HCT116 (cell line): ENCODE data around the gene PRKCH. TPM values are rescaled to one million over a fixed set of nuclear protein-coding genes. Genes with fewer than 3 reads are reported as not detected.

Experiments used
- ATAC-seq: fragments of 200-7000 bp; cut with Tn5 transposase; 2 replicates; pipeline ENCODE4 v1.9.1; 2020; ENCODE audit warnings: mild to moderate bottlenecking, moderate library complexity
- BruUV-seq: library from RNA; stranded (reverse); fragments of 400-500 nt; replicated peaks from 2 replicates; lab custom pipeline; 2021; lab: Mats Ljungman, UMichigan
- CTCF ChIA-PET: fragments of 300-600 bp; sonication (Branson Sonifier 250); formaldehyde crosslinking; loops from one replicate; lab custom pipeline; 2021; ENCODE audit warnings: antibody characterized with exemption; lab: Charles Lee
- POLR2A ChIA-PET: fragments of 300-600, 350-600 bp; sonication (Branson Sonifier 250); formaldehyde crosslinking; loops from one replicate; lab custom pipeline; 2021; ENCODE audit warnings: antibody characterized with exemption; lab: Charles Lee
- RAD21 ChIA-PET, 2 experiments: fragments of 300-600 bp; sonication (Branson Sonifier 250); formaldehyde crosslinking; loops; one replicate each; lab custom pipeline; 2023; ENCODE audit warnings: low total read pairs in 2 of 2; ENCODE audit not compliant: uncharacterized antibody in 2 of 2, unreplicated experiment in 2 of 2, low non-redundant PET in 1 of 2; lab: Charles Lee
- DNase-seq: peaks from one replicate; pipeline ENCODE4 v3.0.0-alpha.2; 2010; ENCODE audit warnings: low read depth, low spot score
- H2AFZ ChIP-seq: fragments of 200-600 bp; shearing (Covaris generic), sonication (generic); 2 replicates; pipeline ENCODE4 v1.6.1; 2017; ENCODE audit warnings: low read depth, mixed run types, mixed read lengths, antibody characterized with exemption, low read length; ENCODE audit not compliant: poor library complexity, severe bottlenecking
- H3K27ac ChIP-seq: 2 replicates; pipeline ENCODE4 v1.5.1; 2012; ENCODE audit warnings: low read depth, low read length
- H3K27me3 ChIP-seq: fragments of 200-600 bp; sonication (generic); 2 replicates; pipeline ENCODE4 v1.6.1; 2016; ENCODE audit warnings: mixed run types, low read length, mixed read lengths; ENCODE audit not compliant: insufficient read depth
- H3K36me3 ChIP-seq, 2 experiments: fragments of 200-500 bp in 1 of 2; fragments of 200-600 bp in 1 of 2; sonication (Bioruptor generic) in 1 of 2; sonication (generic) in 1 of 2; 2 replicates each; pipeline versions ENCODE4 v1.5.1 to v1.6.1; 2014 to 2016; ENCODE audit warnings: low read length in 2 of 2, inconsistent platforms in 1 of 2, mixed read lengths in 1 of 2, mixed run types in 1 of 2; ENCODE audit not compliant: insufficient read depth in 2 of 2, control insufficient read depth in 1 of 2
- H3K4me1 ChIP-seq, 2 experiments: fragments of 200-600 bp in 1 of 2; sonication (generic) in 1 of 2; 2 replicates each; pipeline versions ENCODE4 v1.5.1 to v1.6.1; 2012 to 2017; ENCODE audit warnings: low read length in 2 of 2, inconsistent platforms in 1 of 2, mild to moderate bottlenecking in 1 of 2, mixed read lengths in 1 of 2, mixed run types in 1 of 2, moderate library complexity in 1 of 2; ENCODE audit not compliant: insufficient read depth in 2 of 2, control insufficient read depth in 1 of 2
- H3K4me2 ChIP-seq: fragments of 200-600 bp; sonication (generic); 2 replicates; pipeline ENCODE4 v1.6.1; 2017; ENCODE audit warnings: mixed run types, low read length, mixed read lengths
- H3K4me3 ChIP-seq, 2 experiments: fragments of 200-600 bp in 1 of 2; sonication (generic) in 1 of 2; replicated peaks in 1 of 2; 2 replicates each; pipeline ENCODE4 v1.5.1; 2011 to 2016; ENCODE audit warnings: low read length in 2 of 2, control low read depth in 1 of 2, low read depth in 1 of 2, mild to moderate bottlenecking in 1 of 2, mixed read lengths in 1 of 2, mixed run types in 1 of 2
- H3K79me2 ChIP-seq: fragments of 200-600 bp; sonication (generic); 2 replicates; pipeline ENCODE4 v1.6.1; 2017; ENCODE audit warnings: mild to moderate bottlenecking, mixed run types, low read length, moderate library complexity, mixed read lengths; ENCODE audit not compliant: insufficient read depth
- H3K9ac ChIP-seq: fragments of 200-600 bp; sonication (generic); 2 replicates; pipeline ENCODE4 v1.6.1; 2016; ENCODE audit warnings: low read length, mixed read lengths
- H3K9me2 ChIP-seq: fragments of 200-600 bp; sonication (generic), shearing (Covaris generic); 2 replicates; pipeline ENCODE4 v1.6.1; 2017; ENCODE audit warnings: mixed run types, mild to moderate bottlenecking, moderate library complexity; ENCODE audit not compliant: insufficient read depth
- H3K9me3 ChIP-seq, 2 experiments: fragments of 200-500 bp in 1 of 2; fragments of 200-600 bp in 1 of 2; sonication (Bioruptor generic) in 1 of 2; sonication (generic) in 1 of 2; 2 replicates each; pipeline ENCODE4 v1.6.1; 2014 to 2017; ENCODE audit warnings: low read length in 2 of 2, mixed read lengths in 2 of 2, inconsistent platforms in 1 of 2, low read depth in 1 of 2, mild to moderate bottlenecking in 1 of 2, mixed run types in 1 of 2, moderate library complexity in 1 of 2; ENCODE audit not compliant: control insufficient read depth in 1 of 2, insufficient read depth in 1 of 2
- H4K20me1 ChIP-seq: fragments of 200-600 bp; sonication (generic), shearing (Covaris generic); 2 replicates; pipeline ENCODE4 v1.6.1; 2017; ENCODE audit warnings: mixed run types, mild to moderate bottlenecking, moderate library complexity; ENCODE audit not compliant: insufficient read depth
- ATF3 ChIP-seq: IDR thresholded peaks from 2 replicates; pipeline ENCODE4 v1.6.1; 2012
- CBX3 ChIP-seq: IDR thresholded peaks from 2 replicates; pipeline ENCODE4 v1.6.1; 2012; ENCODE audit warnings: low read depth
- CEBPB ChIP-seq: IDR thresholded peaks from 2 replicates; pipeline ENCODE4 v1.6.1; 2012; ENCODE audit warnings: low read depth
- CTCF ChIP-seq, 3 experiments: fragments of 200-600 bp in 1 of 3; sonication (generic) in 1 of 3; IDR thresholded peaks in 2 of 3; conservative IDR thresholded peaks in 1 of 3; 2 replicates each; pipeline ENCODE4 v1.5.1; 2012 to 2017; ENCODE audit warnings: low read depth in 2 of 3, low read length in 2 of 3, antibody characterized with exemption in 1 of 3, borderline replicate concordance in 1 of 3, control low read depth in 1 of 3, mild to moderate bottlenecking in 1 of 3, mixed read lengths in 1 of 3, mixed run types in 1 of 3, moderate library complexity in 1 of 3; ENCODE audit not compliant: insufficient read depth in 1 of 3
- ELF1 ChIP-seq: IDR thresholded peaks from 2 replicates; pipeline ENCODE4 v1.6.1; 2012; ENCODE audit warnings: low read depth, borderline replicate concordance
- EZH2phosphoT487 ChIP-seq: fragments of 200-600 bp; IDR thresholded peaks from 2 replicates; pipeline ENCODE4 v1.6.1; 2018; ENCODE audit warnings: antibody characterized with exemption, borderline replicate concordance
- MAX ChIP-seq: IDR thresholded peaks from 2 replicates; pipeline ENCODE4 v1.6.1; 2012
- POLR2AphosphoS5 ChIP-seq: IDR thresholded peaks from 2 replicates; pipeline ENCODE4 v1.6.1; 2011; ENCODE audit warnings: mild to moderate bottlenecking, low read depth, low read length, moderate library complexity
- RAD21 ChIP-seq: IDR thresholded peaks from 2 replicates; pipeline ENCODE4 v1.6.1; 2012; ENCODE audit warnings: low read depth, mild to moderate bottlenecking
- SIN3A ChIP-seq: IDR thresholded peaks from 2 replicates; pipeline ENCODE4 v1.6.1; 2012; ENCODE audit warnings: low read depth
- SP1 ChIP-seq: IDR thresholded peaks from 2 replicates; pipeline ENCODE4 v1.6.1; 2012; ENCODE audit warnings: low read depth
- YY1 ChIP-seq: IDR thresholded peaks from 2 replicates; pipeline ENCODE4 v1.6.1; 2011; ENCODE audit warnings: low read length, low read depth, moderate library complexity, mild to moderate bottlenecking; ENCODE audit not compliant: insufficient replicate concordance; ENCODE audit errors: extremely low read depth
- ZNF274 ChIP-seq: fragments of 200-500 bp; sonication (Bioruptor generic); IDR thresholded peaks from 2 replicates; pipeline ENCODE4 v1.6.1; 2014; ENCODE audit warnings: mild to moderate bottlenecking, low read depth, low read length, inconsistent platforms
- intact Hi-C: fragments of 100-400 bp; cut with micrococcal nuclease; formaldehyde crosslinking; loops from 2 replicates; pipeline ENCODE4 v1.10.0; 2022
- total RNA-seq: library from RNA; stranded (reverse); gene quantifications from one replicate; pipeline ENCODE4 v1.2.1, GENCODE V29; 2021; ENCODE audit not compliant: unreplicated experiment

Gene PRKCH
- total RNA-seq, 1 experiment from 2014 or later: 16.6 TPM

- intact Hi-C loops: no loop called here
- RAD21 ChIA-PET: no interaction called here
- Histone ChIP-seq H3K4me3 (no peak overlapping the region), H3K79me2 (no peaks in the 10 kb centered on the region), H3K9ac (no peak overlapping the region), H3K9me2 (no peaks in the 10 kb centered on the region), H2AFZ (no peak overlapping the region), H3K9me3 (no peaks in the 10 kb centered on the region), H3K36me3 (peaks cover 0 to 9% of the 10 kb centered on the region in 2 experiments; a peak in 2 of 4 replicates), H3K27me3 (no peaks in the 10 kb centered on the region), H4K20me1 (0 out of 2 replicates have a peak, but pooled peaks cover 3% of the 10 kb centered on the region), H3K27ac (no peak overlapping the region), H3K4me2 (no peak overlapping the region), H3K4me1 (peaks cover 0 to 7% of the 10 kb centered on the region in 2 experiments; a peak in 2 of 4 replicates)
- CTCF ChIA-PET: no interaction called here
- ATAC-seq (no peak), DNase-seq (no peak)
- POLR2A ChIA-PET: no interaction called here
- no peak for TF ChIP-seq CBX3
- TF ChIP-seq EZH2phosphoT487: no peak
- TF ChIP-seq ELF1: no peak
- TF ChIP-seq POLR2AphosphoS5: no peak
- TF ChIP-seq MAX: no peak
- TF ChIP-seq RAD21: no peak
- no peak for TF ChIP-seq SP1
- TF ChIP-seq ZNF274: no peak
- no peak for TF ChIP-seq SIN3A
- TF ChIP-seq ATF3: no peak
- no peak for TF ChIP-seq YY1
- TF ChIP-seq CEBPB: no peak
- no peak for TF ChIP-seq CTCF (IDR thresholded peaks at IDR 0.05 in 2 of 3, conservative IDR thresholded peaks at IDR 0.05 in 1 of 3; ENCODE audit: borderline replicate concordance in 1 of 3, insufficient read depth in 1 of 3, low read depth in 2 of 3, low read length in 2 of 3)
- BruUV-seq: no TSS peak
These were observed 137.8 kb downstream of the PRKCH start for GRCh38 chr14:61459229-61459628.
